Measurements from ENCODE around the gene ZNF81.
"Not testable (repeated sequence)": the region's sequence is repeated elsewhere in the genome, so short reads cannot be mapped to it uniquely, and the experiment has no call there.

Gene ZNF81

GRCh38 chrX:47936940-47937317 is 100.2 kb downstream of the ZNF81 start:
- DNase-seq = no peak

DNA sequence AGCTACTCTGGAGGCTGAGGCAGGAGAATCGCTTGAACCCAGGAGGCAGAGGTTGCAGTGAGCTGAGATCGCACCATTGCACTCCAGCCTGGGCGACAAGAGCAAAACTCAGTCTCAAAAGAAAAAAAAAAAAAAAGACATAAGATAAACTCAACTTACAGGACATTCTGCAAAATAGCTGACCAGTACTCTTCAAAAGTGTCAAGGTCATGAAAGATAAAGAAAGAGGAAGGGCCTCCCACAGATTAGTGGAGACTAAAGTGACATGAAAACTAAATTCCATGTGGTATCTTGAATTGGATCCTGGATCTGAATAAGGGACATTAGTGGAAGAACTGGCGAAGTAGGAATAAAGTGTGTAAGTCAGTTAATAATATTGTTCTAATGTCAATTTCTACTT is 103.7 kb downstream of the ZNF81 start:
- DNase-seq = no peak

DNA sequence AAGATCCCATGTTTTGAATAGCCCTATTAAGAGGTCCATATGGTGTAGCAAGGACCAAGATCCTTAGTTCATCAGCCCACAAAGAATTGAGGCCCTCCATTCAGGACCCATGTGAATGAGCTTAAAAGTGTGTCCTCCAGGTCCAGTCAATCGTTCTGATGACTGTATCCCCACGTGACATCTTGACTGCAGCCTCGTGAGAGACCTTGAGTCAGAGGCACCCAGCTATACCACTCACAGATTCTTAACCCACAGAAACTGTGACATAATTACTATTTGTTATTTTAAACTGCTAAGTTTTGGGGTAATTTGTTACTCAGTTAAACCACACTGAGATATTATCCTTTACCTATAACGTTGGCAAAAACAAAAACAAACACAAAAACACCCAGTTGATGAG is 104.7 kb downstream of the ZNF81 start:
- no peak for DNase-seq

DNA sequence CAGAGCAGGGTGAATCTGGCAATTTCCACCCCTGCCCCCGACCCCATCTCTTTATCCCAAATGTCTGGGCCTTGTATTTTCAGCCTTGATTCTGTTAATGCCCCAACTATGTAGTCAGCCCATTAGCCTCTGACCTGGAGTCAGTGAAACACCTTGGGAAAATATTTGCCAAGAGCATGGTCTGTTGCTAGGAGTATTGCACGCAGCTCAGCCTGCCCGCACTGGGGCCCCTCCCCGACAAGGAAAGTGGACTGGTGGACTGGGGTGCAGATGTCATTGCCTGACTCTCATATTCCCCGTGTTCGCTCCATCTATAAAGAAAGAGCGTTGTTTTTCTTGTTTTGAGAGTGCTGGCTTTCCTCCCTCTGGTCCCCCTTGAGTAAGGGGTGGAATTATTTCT is 118.6 kb downstream of the ZNF81 start:
- DNase-seq = not testable (repeated sequence)

DNA sequence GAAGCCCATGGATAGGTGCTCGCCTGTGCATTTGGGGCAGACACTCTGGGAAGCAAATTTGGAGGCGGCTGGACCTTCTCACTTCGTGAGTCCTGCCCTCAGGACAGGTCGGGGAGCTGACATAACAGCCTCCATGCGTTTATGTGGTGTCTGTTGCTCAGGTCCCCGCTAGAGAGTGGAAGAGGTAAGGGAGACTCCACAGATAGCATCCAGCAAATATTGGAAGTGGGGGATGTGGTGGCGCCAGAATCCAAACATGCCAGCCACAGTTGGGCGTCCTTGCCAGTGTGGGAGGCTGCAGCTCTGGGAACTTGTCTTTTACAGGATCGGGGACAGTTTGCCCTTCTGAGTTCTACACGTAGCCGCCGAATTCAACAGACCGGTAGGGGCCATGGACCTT is 119.3 kb downstream of the ZNF81 start:
- DNase-seq = no peak

DNA sequence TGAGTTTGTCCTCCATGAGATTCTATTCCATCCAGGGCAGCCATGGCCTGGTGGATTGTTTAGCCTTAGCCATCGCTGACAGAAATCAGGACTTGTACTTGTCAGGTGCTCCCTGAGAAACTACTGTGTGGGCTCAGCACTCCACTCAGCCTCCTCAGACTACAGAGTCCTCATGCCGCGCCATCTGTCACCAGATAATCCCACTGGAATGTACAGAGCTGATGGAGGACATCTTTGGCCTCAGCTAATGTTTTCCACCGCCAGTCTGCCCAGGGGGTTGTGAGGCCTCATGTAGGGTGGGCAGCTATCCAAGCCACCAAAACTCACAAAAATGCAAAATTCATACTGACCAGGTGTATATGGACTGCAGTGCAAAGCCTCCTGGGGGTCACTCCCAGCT is 121.5 kb downstream of the ZNF81 start:
- DNase-seq = not testable (repeated sequence)

DNA sequence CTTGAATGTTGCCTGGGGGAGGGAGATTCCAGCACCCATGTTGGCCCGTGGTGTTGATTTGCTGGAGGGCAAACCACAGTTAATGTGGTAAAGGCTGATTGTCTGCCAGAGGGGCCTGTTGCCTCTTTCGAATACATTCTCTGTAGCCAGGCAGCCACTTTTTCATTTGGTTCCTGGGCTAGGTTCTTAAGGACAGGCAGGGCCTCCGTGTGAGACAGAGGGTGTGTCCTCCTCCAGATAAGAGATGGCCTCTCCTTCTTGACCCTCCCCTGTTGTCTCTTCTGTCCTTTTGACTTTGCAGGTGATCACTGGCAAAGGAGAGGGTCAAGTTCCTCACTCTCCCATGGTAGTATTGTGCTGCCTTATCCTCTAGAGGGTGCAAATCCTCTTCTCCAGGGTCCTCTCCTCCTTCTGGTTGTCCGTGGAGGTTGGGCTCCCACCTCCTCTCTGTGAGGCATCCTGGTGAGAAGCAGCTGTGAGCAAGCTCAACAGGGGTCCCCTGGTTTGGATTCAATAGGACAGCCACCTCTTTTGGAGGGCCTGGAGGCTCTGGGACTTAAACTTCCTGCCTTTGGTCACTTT is 122.2 kb downstream of the ZNF81 start:
- DNase-seq = no peak

GRCh38 chrX:47960406-47960805 is 123.7 kb downstream of the ZNF81 start:
- DNase-seq = no peak

- not testable (repeated sequence) for DNase-seq
These were observed 125.1 kb downstream of the ZNF81 start for GRCh38 chrX:47961830-47962229.

DNA sequence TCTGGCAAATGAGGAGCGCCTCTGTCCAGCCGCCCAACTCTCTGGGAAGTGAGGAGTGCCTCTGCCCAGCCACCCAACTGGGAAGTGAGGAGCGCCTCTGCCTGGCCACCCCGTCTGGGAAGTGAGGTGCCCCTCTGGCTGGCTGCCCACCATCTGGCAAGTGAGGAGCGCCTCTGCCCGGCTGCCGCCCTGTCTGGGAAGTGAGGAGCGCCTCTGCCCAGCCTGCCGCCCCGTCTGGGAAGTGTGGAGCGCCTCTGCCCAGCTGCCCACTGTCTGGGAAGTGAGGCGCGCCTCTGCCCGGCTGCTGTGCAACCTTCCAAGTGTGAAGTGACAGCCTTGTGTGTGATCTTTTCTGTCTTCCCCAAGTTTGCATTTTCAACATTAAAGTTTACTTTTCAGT is 128.8 kb downstream of the ZNF81 start:
- not testable (repeated sequence) for DNase-seq

Data from midbrain (tissue), 1 donor.